IMR-90 (cell line): ENCODE data around the gene CLP1. TPM values are rescaled to one million over a fixed set of nuclear protein-coding genes. Genes with fewer than 3 reads are reported as not detected.

Source experiments
- ATAC-seq: fragments of 200-7000 bp; cut with Tn5 transposase; 2 replicates; pipeline ENCODE4 v1.9.1; 2020; ENCODE audit warnings: low read depth, mild to moderate bottlenecking, moderate library complexity
- BruUV-seq: library from RNA; stranded (reverse); fragments of 400-500 nt; replicated peaks from 2 replicates; lab custom pipeline; 2021; lab: Mats Ljungman, UMichigan
- CTCF ChIA-PET: fragments of 300-600 bp; formaldehyde crosslinking; extraction: SDS; loops from one replicate; lab custom pipeline; 2021; ENCODE audit warnings: antibody characterized with exemption; lab: Yijun Ruan, JAX
- POLR2A ChIA-PET: fragments of 300-600 bp; sonication (Branson Sonifier 250); formaldehyde crosslinking; loops from one replicate; lab custom pipeline; 2022; ENCODE audit warnings: antibody characterized with exemption; ENCODE audit not compliant: unreplicated experiment; lab: Charles Lee
- DNase-seq: peaks from one replicate; pipeline ENCODE4 v3.0.0; 2013
- H2AFZ ChIP-seq: replicated peaks from 2 replicates; pipeline ENCODE3; 2013; ENCODE audit warnings: low read length, mild to moderate bottlenecking; ENCODE audit not compliant: poor library complexity
- H2AK5ac ChIP-seq: 2 replicates; pipeline ENCODE4 v1.6.1; 2013; ENCODE audit warnings: low read depth, low read length, inconsistent platforms
- H2AK9ac ChIP-seq: replicated peaks from 2 replicates; pipeline ENCODE3; 2013; ENCODE audit warnings: mild to moderate bottlenecking, low read depth, low read length, moderate library complexity; ENCODE audit not compliant: poor library complexity
- H2BK120ac ChIP-seq: 2 replicates; pipeline ENCODE4 v1.6.1; 2013; ENCODE audit warnings: low read depth, low read length, inconsistent platforms
- H2BK15ac ChIP-seq: 3 replicates; pipeline ENCODE4 v1.6.1; 2013; ENCODE audit warnings: low read depth, low read length, inconsistent platforms
- H2BK20ac ChIP-seq: 2 replicates; pipeline ENCODE4 v1.6.1; 2013; ENCODE audit warnings: low read depth, mild to moderate bottlenecking, inconsistent platforms, low read length, moderate library complexity
- H2BK5ac ChIP-seq: 2 replicates; pipeline ENCODE4 v1.6.1; 2013; ENCODE audit warnings: mild to moderate bottlenecking, low read depth, low read length, inconsistent platforms; ENCODE audit not compliant: poor library complexity, severe bottlenecking
- H3K14ac ChIP-seq: replicated peaks from 2 replicates; pipeline ENCODE4 v1.6.1; 2013; ENCODE audit warnings: low read depth, low read length, inconsistent platforms
- H3K18ac ChIP-seq: 2 replicates; pipeline ENCODE4 v1.6.1; 2013; ENCODE audit warnings: low read depth, low read length, control low read depth
- H3K23ac ChIP-seq: 2 replicates; pipeline ENCODE4 v1.6.1; 2013; ENCODE audit warnings: low read depth, low read length, inconsistent platforms
- H3K27ac ChIP-seq: 2 replicates; pipeline ENCODE4 v1.5.1; 2013; ENCODE audit warnings: mild to moderate bottlenecking, control low read depth, low read length; ENCODE audit not compliant: insufficient read depth
- H3K27me3 ChIP-seq: 2 replicates; pipeline ENCODE4 v1.6.1; 2013; ENCODE audit warnings: low read length; ENCODE audit not compliant: control insufficient read depth, insufficient read depth
- H3K36me3 ChIP-seq: 2 replicates; pipeline ENCODE4 v1.6.1; 2013; ENCODE audit warnings: low read length, mixed read lengths; ENCODE audit not compliant: control insufficient read depth, insufficient read depth
- H3K4ac ChIP-seq: 2 replicates; pipeline ENCODE4 v1.6.1; 2013; ENCODE audit warnings: low read depth, low read length, inconsistent platforms
- H3K4me1 ChIP-seq: 2 replicates; pipeline ENCODE4 v1.6.1; 2013; ENCODE audit warnings: low read length, mixed read lengths; ENCODE audit not compliant: control insufficient read depth, insufficient read depth
- H3K4me2 ChIP-seq: 2 replicates; pipeline ENCODE4 v1.6.1; 2013; ENCODE audit warnings: low read depth, mild to moderate bottlenecking, control low read depth, low read length, moderate library complexity
- H3K4me3 ChIP-seq: 2 replicates; pipeline ENCODE4 v1.5.1; 2013; ENCODE audit warnings: low read depth, mild to moderate bottlenecking, control low read depth, low read length, moderate library complexity; ENCODE audit not compliant: insufficient read depth
- H3K56ac ChIP-seq: 2 replicates; pipeline ENCODE4 v1.6.1; 2013; ENCODE audit warnings: low read length, inconsistent platforms; ENCODE audit not compliant: insufficient read depth; ENCODE audit errors: extremely low read depth
- H3K79me1 ChIP-seq, 2 experiments: 2 replicates each; pipeline ENCODE4 v1.6.1; 2013; ENCODE audit warnings: low read length in 2 of 2, inconsistent platforms in 1 of 2, low read depth in 1 of 2
- H3K9ac ChIP-seq: 2 replicates; pipeline ENCODE4 v1.6.1; 2013; ENCODE audit warnings: low read depth, low read length, control low read depth
- H3K9me1 ChIP-seq: 2 replicates; pipeline ENCODE4 v1.6.1; 2013; ENCODE audit warnings: low read length, inconsistent platforms; ENCODE audit not compliant: insufficient read depth
- H3K9me3 ChIP-seq: 2 replicates; pipeline ENCODE4 v1.6.1; 2013; ENCODE audit warnings: low read length; ENCODE audit not compliant: control insufficient read depth, insufficient read depth
- H4K20me1 ChIP-seq: 2 replicates; pipeline ENCODE4 v1.6.1; 2013; ENCODE audit warnings: low read length, inconsistent platforms; ENCODE audit not compliant: insufficient read depth
- H4K5ac ChIP-seq: 2 replicates; pipeline ENCODE4 v1.6.1; 2013; ENCODE audit warnings: mild to moderate bottlenecking, low read depth, low read length, control low read depth
- H4K8ac ChIP-seq, 2 experiments: 2 replicates each; pipeline ENCODE4 v1.6.1; 2013; ENCODE audit warnings: low read depth in 2 of 2, low read length in 2 of 2, control low read depth in 1 of 2, inconsistent platforms in 1 of 2
- H4K91ac ChIP-seq: 2 replicates; pipeline ENCODE4 v1.6.1; 2013; ENCODE audit warnings: low read depth, low read length, inconsistent platforms; ENCODE audit not compliant: insufficient read depth
- BHLHE40 ChIP-seq: fragments of 150-350 bp; IDR thresholded peaks from 2 replicates; pipeline ENCODE4 v1.6.1; 2016; ENCODE audit warnings: mild to moderate bottlenecking, low read depth, low read length
- CEBPB ChIP-seq: IDR thresholded peaks from 2 replicates; pipeline ENCODE4 v1.6.1; 2012; ENCODE audit warnings: low read depth, low read length, improper control_type of control experiment
- CTCF ChIP-seq: conservative IDR thresholded peaks from 2 replicates; pipeline ENCODE4 v1.5.1; 2012; ENCODE audit warnings: mild to moderate bottlenecking, low read depth, low read length, improper control_type of control experiment
- ELK1 ChIP-seq: fragments of 150-350 bp; IDR thresholded peaks from 2 replicates; pipeline ENCODE4 v1.6.1; 2016; ENCODE audit warnings: low read depth, mild to moderate bottlenecking, low read length, moderate library complexity, borderline replicate concordance
- FOS ChIP-seq: fragments of 150-350 bp; IDR thresholded peaks from 2 replicates; pipeline ENCODE4 v1.6.1; 2016; ENCODE audit warnings: low read depth, low read length
- MAFK ChIP-seq: IDR thresholded peaks from 2 replicates; pipeline ENCODE4 v1.6.1; 2012; ENCODE audit warnings: low read depth, low read length, improper control_type of control experiment
- MAZ ChIP-seq: IDR thresholded peaks from 2 replicates; pipeline ENCODE4 v1.6.1; 2012; ENCODE audit warnings: low read depth, mild to moderate bottlenecking, low read length, improper control_type of control experiment, moderate library complexity, borderline replicate concordance
- POLR2A ChIP-seq: IDR thresholded peaks from 2 replicates; pipeline ENCODE4 v1.6.1; 2012; ENCODE audit warnings: mild to moderate bottlenecking, low read depth, low read length
- RAD21 ChIP-seq: IDR thresholded peaks from 2 replicates; pipeline ENCODE4 v1.6.1; 2012; ENCODE audit warnings: low read length, improper control_type of control experiment
- SMC3 ChIP-seq: fragments of 150-350 bp; IDR thresholded peaks from 2 replicates; pipeline ENCODE4 v1.6.1; 2016; ENCODE audit warnings: low read depth, mild to moderate bottlenecking, antibody characterized with exemption, low read length, moderate library complexity
- USF2 ChIP-seq: fragments of 150-350 bp; IDR thresholded peaks from 2 replicates; pipeline ENCODE4 v1.6.1; 2017; ENCODE audit warnings: mild to moderate bottlenecking, antibody characterized with exemption, low read length, low read depth
- WGBS, 2 experiments: methylation state at CpG; one replicate each; pipeline versions ENCODE4 v1.1.5 to v1.1.7; 2013; ENCODE audit warnings: missing lambda C conversion rate in 2 of 2; ENCODE audit not compliant: insufficient read length in 1 of 2; ENCODE audit errors: extremely low coverage in 2 of 2; 5-methylcytosine and 5-hydroxymethylcytosine counted together
- dilution Hi-C: fragments of 300-500 bp; cut with HindIII; formaldehyde crosslinking; loops from one replicate; pipeline ENCODE4 v1.14.3; 2018; ENCODE audit warnings: low sequenced_read_pairs; ENCODE audit not compliant: unreplicated experiment
- in situ Hi-C: fragments of 300-500 bp; cut with MboI; formaldehyde crosslinking; loops from 3 replicates; pipeline ENCODE4 v1.14.3; 2019; ENCODE audit warnings: low sequenced_read_pairs, inconsistent platforms, mixed read lengths
- intact Hi-C: fragments of 100-400 bp; cut with micrococcal nuclease; formaldehyde crosslinking; loops from 2 replicates; pipeline ENCODE4 v1.10.0; 2022
- polyA plus RNA-seq, 3 experiments: library from polyadenylated mRNA; depleted of rRNA; stranded (reverse); fragments of >200 nt; gene quantifications; 2 replicates each; pipeline ENCODE4 v1.2.3, GENCODE V29; 2012; ENCODE audit warnings: low replicate concordance in 1 of 3
- total RNA-seq: library from RNA; depleted of rRNA; stranded (reverse); fragments of >200 nt; gene quantifications from 2 replicates; pipeline ENCODE4 v1.2.3, GENCODE V29; 2012

Gene CLP1
- total and polyA plus RNA-seq, 2 of the 4 experiments (the other 2 are of a cell fraction): 16.5 to 24.0 TPM

GRCh38 chr11:57618438-57618837 is 39.1 kb upstream of the CLP1 start:
- Histone ChIP-seq H4K91ac (no peak overlapping the region), H3K27ac (no peak overlapping the region), H3K56ac (no peak overlapping the region), H2BK20ac (no peak overlapping the region), H3K27me3 (no peaks in the 10 kb centered on the region; the same call in 1 of the 2 replicates), H2BK120ac (no peak overlapping the region), H2AFZ (no peak overlapping the region), H3K36me3 (peaks cover 4% of the 10 kb centered on the region; the same call in 1 of the 2 replicates), H3K4me1 (no peaks in the 10 kb centered on the region), H3K18ac (no peak overlapping the region), H3K9me1 (no peaks in the 10 kb centered on the region), H3K4me3 (no peak overlapping the region), H3K4ac (no peak overlapping the region), H4K5ac (no peak overlapping the region), H2BK5ac (no peak overlapping the region), H3K23ac (no peak overlapping the region), H3K4me2 (no peak overlapping the region), H4K20me1 (no peaks in the 10 kb centered on the region), H2BK15ac (no peak overlapping the region), H3K14ac (no peak overlapping the region), H2AK5ac (no peak overlapping the region), H3K79me1 (no peaks in the 10 kb centered on the region), H3K9ac (no peak overlapping the region), H2AK9ac (no peak overlapping the region), H4K8ac (no peak overlapping the region), H3K9me3 (peaks cover 4% of the 10 kb centered on the region; the same call in 1 of the 2 replicates)
- TF ChIP-seq BHLHE40 (no peak), CEBPB (no peak), RAD21 (no peak), USF2 (no peak), MAFK (no peak), CTCF (no peak), MAZ (no peak), SMC3 (no peak), ELK1 (no peak), POLR2A (no peak), FOS (no peak)
- intact Hi-C loops (no loop called here), in situ Hi-C loops (no loop called here), dilution Hi-C loops (no loop called here)
- no CpG with 5 or more reads among the region's 2 CpGs for WGBS, 2 experiments
- BruUV-seq: no TSS peak
- CTCF ChIA-PET: interaction anchor here (1.1 kb wide), 1 partner anchor 9 kb away, joined by 3 read pairs; no protein-coding TSS in a partner anchor
- POLR2A ChIA-PET: no interaction called here
- ATAC-seq (no peak), DNase-seq (no peak)
